HG03457 (cell line): ENCODE measurements around the gene ETV7.

Source experiments
- ATAC-seq: cut with Tn5 transposase; IDR thresholded peaks from one replicate; pipeline ENCODE4 v1.9.1; 2021; ENCODE audit warnings: moderate number of reproducible peaks; ENCODE audit not compliant: unreplicated experiment

The ETV7 gene

DNA sequence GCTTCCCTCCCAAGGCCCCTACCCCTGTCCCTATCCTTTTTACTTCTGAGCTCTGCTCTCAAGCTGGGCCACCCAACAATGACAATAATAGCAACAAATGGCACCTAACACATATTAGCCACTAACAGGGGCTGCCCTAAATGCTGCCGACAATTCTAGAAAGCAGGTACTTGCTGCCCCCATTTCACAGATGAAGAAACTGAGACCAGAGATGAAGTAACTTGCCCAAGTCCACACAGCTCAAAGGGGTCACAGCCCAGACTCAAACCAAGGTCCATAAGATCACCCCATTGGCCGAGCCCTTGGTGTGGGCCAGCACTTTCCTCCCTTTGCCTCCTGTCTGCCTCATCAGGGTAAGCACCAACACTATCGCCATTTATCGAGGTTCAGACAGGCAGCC, 62.8 kb downstream of the ETV7 start:
- no peak for ATAC-seq

DNA sequence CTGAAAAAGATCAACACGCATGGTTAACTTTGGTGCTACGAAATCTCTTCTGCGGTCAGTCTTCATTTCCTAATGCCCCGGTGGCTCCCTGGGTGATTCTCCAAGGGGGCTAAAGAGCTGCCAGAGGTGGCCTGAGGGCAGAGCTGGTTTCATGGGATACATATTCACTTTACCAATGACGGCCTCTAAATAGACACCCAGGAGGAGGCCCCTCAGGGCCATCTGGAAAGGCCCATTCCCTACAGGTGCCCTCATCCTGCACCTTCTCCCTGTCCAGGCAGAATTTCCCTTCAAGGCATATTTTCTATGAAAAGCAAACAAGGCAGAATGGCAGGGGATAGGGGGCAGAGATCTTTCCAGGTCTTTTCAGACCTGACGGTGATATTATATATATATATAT, 63.3 kb downstream of the ETV7 start:
- no peak for ATAC-seq

DNA sequence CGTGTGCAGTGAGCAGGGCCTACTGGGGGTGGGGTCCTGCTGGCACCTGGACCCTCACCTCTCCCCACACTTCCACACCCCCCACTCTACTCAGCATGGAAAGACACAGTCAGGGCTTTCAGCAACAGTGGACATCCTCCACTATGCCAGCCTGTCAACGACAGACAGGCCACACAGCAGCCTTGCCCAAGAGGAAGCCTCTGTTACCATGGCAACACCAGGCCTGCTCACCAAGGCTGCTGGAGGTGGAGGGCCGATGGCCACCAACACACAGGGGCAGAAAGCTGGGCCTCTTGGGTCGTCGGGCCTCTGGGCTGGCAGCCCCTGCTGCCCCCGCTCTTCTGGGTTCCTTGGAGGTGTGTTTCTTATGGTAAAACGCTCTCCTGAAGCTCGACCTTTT, 64.4 kb downstream of the ETV7 start:
- ATAC-seq: no peak

DNA sequence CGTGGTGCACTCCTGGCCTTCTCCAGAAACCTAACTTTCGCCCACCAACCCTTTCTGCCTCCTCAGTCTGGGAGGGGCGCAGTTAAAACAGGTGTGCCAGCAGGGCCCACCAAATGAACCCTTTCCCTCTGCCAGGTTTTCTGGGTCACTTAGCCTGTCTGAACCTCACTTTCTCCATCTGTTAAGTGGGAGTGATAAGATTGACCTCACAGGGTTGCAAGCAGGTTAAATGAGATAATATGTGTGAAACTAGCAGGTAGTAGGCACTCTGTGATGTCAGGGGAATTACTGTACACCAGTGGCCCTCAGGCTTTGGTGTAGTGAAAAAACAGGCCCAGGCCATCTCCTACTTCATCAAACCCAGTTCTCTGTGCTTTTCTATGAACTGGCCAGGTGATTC, 64.9 kb downstream of the ETV7 start:
- ATAC-seq: no peak

DNA sequence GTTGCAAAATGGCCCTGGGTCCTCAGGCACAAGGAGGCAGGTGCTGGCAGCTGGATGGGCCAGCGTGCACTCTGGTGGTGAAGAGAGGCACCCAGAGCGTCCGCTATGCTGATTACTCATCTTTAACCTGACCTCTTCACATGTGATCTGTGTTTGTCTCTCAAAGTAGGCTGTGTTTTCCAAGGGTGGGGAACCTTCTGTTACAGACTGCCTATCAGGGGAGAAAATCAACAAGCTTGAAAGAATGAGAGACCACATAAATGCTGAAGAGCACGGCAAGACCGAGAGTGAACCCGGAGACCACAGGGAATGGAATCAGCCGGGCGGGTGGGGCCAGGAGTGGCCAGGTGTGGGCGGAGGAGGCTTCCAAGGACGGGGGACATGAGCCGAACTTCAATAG, 67.0 kb downstream of the ETV7 start:
- no peak for ATAC-seq

DNA sequence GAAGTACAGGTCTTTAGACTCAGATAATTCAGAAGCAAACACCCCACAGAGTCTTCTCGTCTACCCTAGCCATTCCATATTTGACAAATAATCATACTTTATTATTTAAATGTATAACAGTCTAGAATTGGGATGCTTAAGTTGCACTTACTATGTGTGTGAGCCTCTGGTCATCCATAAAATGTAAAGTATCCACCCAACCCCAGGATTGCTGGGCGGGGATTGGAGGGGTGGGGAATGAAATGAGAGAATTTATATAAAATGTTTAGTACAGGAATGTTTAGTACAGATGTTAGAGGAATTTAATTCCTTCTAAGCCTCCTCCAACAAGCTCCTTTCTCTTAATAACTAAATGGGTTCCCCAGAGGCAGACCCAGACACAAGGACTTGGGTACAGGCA, 67.6 kb downstream of the ETV7 start:
- ATAC-seq: no peak

DNA sequence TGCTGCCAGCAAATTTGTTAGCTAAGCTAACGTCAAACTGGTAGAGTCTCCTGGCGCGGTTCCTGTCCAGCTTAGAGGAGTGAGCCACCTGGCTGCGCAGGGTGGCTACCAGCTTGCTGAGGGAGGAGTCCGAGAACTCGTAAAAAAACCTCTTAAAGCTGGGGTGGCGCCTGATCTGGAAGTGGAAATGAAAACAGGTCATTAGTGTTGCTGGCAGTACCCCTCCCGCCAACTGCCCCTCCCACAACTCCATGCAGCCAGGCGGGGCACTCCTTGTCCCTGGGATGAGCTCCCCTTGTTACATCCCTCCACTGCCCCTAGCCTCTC, 68.1 kb downstream of the ETV7 start:
- ATAC-seq: no peak

DNA sequence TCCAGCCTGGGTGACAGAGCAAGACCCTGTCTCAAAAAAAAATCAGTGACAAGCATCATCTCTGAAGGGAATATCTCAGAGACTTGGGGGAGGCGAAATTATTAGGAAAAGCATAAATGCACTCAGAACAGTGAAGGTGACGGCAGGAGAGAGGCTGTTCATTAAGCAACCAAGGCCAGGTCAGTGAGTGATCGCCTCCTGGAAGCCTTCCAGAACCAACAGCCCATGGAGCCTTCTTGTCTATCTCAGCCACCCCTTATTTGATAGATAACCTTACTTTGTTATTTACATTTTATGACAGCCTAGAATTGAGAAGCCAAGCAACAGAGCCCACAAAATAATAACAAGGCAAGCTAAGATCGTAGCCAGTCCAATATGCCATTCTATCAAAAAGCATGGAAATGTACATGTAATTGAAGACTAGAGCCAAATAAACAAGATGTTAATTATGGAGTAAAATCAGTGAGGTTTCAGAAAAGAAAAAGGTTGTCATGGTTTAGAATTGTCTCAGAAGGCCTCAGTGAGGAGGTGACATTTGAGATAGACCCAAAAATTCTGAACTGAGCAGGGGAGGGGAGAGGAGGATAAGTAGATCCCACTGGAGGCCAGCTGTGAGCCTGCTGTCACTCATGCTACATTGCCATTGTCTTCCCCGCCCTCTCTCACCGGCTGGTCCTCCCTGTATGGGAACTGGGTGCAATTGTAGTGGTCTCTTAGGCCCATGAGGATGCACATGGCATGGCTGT, 68.6 kb downstream of the ETV7 start:
- no peak for ATAC-seq

DNA sequence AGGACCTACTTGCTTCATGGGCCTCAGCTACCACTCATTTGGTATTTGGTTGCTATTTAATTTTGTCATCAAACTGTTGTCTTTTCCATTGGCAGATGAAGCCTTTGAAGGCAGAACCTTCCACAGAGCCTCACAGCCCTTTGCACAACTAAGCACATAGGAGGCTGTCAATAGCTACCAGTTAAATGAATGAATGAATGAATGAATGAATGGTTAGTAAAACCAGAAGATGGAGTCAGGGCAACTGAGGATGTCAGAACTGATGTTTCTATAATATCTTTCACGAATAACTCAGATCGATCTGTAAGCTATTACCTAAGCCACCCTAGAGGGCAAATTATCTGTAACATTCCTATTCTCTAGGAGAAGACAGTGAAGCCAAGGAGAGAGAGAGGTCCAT, 69.8 kb downstream of the ETV7 start:
- ATAC-seq: no peak
